A673 (cell line): ENCODE measurements around the gene CTNNA3. TPM values are rescaled to one million over a fixed set of nuclear protein-coding genes. Genes with fewer than 3 reads are reported as not detected.

Source experiments
- BruUV-seq: library from RNA; stranded (reverse); fragments of 400-500 nt; replicated peaks from 2 replicates; lab custom pipeline; 2021; lab: Mats Ljungman, UMichigan
- CTCF ChIA-PET: fragments of 300-600 bp; sonication (Branson Sonifier 250); formaldehyde crosslinking; loops from one replicate; lab custom pipeline; 2022; ENCODE audit warnings: antibody characterized with exemption; lab: Charles Lee
- POLR2A ChIA-PET: fragments of 300-600 bp; sonication (Branson Sonifier 250); formaldehyde crosslinking; loops from one replicate; lab custom pipeline; 2022; ENCODE audit warnings: antibody characterized with exemption; ENCODE audit not compliant: low non-redundant PET; lab: Charles Lee
- DNase-seq: peaks from one replicate; pipeline ENCODE4 v3.0.0-alpha.2; 2015; ENCODE audit warnings: low spot score
- H3K27ac ChIP-seq: fragments of 200-600 bp; sonication (generic); 2 replicates; pipeline ENCODE4 v1.5.1; 2016; ENCODE audit warnings: mixed run types, low read depth, mild to moderate bottlenecking, mixed read lengths, antibody characterized with exemption, low read length; ENCODE audit not compliant: poor library complexity, severe bottlenecking
- H3K27me3 ChIP-seq: fragments of 200-600 bp; sonication (generic); replicated peaks from 2 replicates; pipeline ENCODE4 v1.6.1; 2017; ENCODE audit warnings: mixed run types, low read depth, mild to moderate bottlenecking, mixed read lengths, antibody characterized with exemption, low read length; ENCODE audit not compliant: insufficient read depth, poor library complexity
- H3K36me3 ChIP-seq: fragments of 200-600 bp; sonication (generic); 2 replicates; pipeline ENCODE4 v1.6.1; 2016; ENCODE audit warnings: mixed run types, mild to moderate bottlenecking, mixed read lengths, antibody characterized with exemption, low read length; ENCODE audit not compliant: insufficient read depth, poor library complexity, severe bottlenecking
- H3K4me1 ChIP-seq: fragments of 200-600 bp; sonication (generic); 2 replicates; pipeline ENCODE4 v1.6.1; 2017; ENCODE audit warnings: mixed run types, mild to moderate bottlenecking, mixed read lengths, antibody characterized with exemption, low read length; ENCODE audit not compliant: insufficient read depth, poor library complexity, severe bottlenecking
- H3K4me3 ChIP-seq: fragments of 200-600 bp; sonication (generic); 2 replicates; pipeline ENCODE4 v1.5.1; 2016; ENCODE audit warnings: low read depth, mixed run types, mild to moderate bottlenecking, mixed read lengths, low read length; ENCODE audit not compliant: poor library complexity, severe bottlenecking
- H3K9me3 ChIP-seq: fragments of 200-600 bp; sonication (generic); 2 replicates; pipeline ENCODE4 v1.6.1; 2016; ENCODE audit warnings: mixed run types, low read depth, mild to moderate bottlenecking, mixed read lengths, antibody characterized with exemption, low read length; ENCODE audit not compliant: poor library complexity, severe bottlenecking
- CTCF ChIP-seq: fragments of 300-800, 200-600 bp; sonication (generic); conservative IDR thresholded peaks from 2 replicates; pipeline ENCODE4 v1.5.1; 2017; ENCODE audit warnings: low read depth, mild to moderate bottlenecking, antibody characterized with exemption, low read length, moderate library complexity, mixed read lengths
- EZH2 ChIP-seq: fragments of 200-600 bp; sonication (generic); IDR thresholded peaks from 2 replicates; pipeline ENCODE4 v1.6.1; 2017; ENCODE audit warnings: borderline replicate concordance, low read depth, mild to moderate bottlenecking, mixed read lengths, antibody characterized with exemption, low read length; ENCODE audit not compliant: poor library complexity, severe bottlenecking
- intact Hi-C: fragments of 100-400 bp; cut with micrococcal nuclease; formaldehyde crosslinking; loops from one replicate; pipeline ENCODE4 v1.10.0; 2022; ENCODE audit not compliant: unreplicated experiment
- total RNA-seq: library from RNA; stranded (reverse); gene quantifications from 2 replicates; pipeline ENCODE4 v1.2.3, GENCODE V29; 2021

Gene CTNNA3
- total RNA-seq, 1 experiment from 2014 or later, result not detected

- intact Hi-C loops, result no loop called here
- ChIA-PET CTCF (no interaction called here), POLR2A (no interaction called here)
- Histone ChIP-seq H3K9me3 (no peaks in the 10 kb centered on the region), H3K36me3 (no peaks in the 10 kb centered on the region), H3K27ac (no peak overlapping the region), H3K4me1 (no peaks in the 10 kb centered on the region), H3K27me3 (no peaks in the 10 kb centered on the region), H3K4me3 (no peak overlapping the region)
- BruUV-seq, result no TSS peak
- DNase-seq, result no peak
- no peak for TF ChIP-seq CTCF
- no peak for TF ChIP-seq EZH2
Measured at GRCh38 chr10:66869635-66870034, 826.4 kb downstream of the CTNNA3 start.

- DNase-seq, result no peak
- TF ChIP-seq EZH2 (no peak), CTCF (no peak)
- Histone ChIP-seq H3K9me3 (no peaks in the 10 kb centered on the region), H3K27ac (no peak overlapping the region), H3K4me3 (no peak overlapping the region), H3K36me3 (no peaks in the 10 kb centered on the region), H3K27me3 (no peaks in the 10 kb centered on the region), H3K4me1 (no peaks in the 10 kb centered on the region)
- POLR2A ChIA-PET, result no interaction called here
- CTCF ChIA-PET, result no interaction called here
- intact Hi-C loops, result no loop called here
- BruUV-seq, result no TSS peak
Measured at GRCh38 chr10:66862687-66863258, 833.2 kb downstream of the CTNNA3 start.

- POLR2A ChIA-PET, result no interaction called here
- Histone ChIP-seq H3K4me3 (no peak overlapping the region), H3K4me1 (no peaks in the 10 kb centered on the region), H3K27me3 (no peaks in the 10 kb centered on the region), H3K36me3 (no peaks in the 10 kb centered on the region), H3K27ac (no peak overlapping the region), H3K9me3 (no peaks in the 10 kb centered on the region)
- BruUV-seq, result no TSS peak
- TF ChIP-seq CTCF, result no peak
- TF ChIP-seq EZH2, result no peak
- CTCF ChIA-PET, result no interaction called here
- no peak for DNase-seq
- intact Hi-C loops, result no loop called here
Measured at GRCh38 chr10:66860376-66860945, 835.5 kb downstream of the CTNNA3 start.
